ENCODE measurements around the gene IL22RA1. TPM values are rescaled to one million over a fixed set of nuclear protein-coding genes. Genes with fewer than 3 reads are reported as not detected.

The IL22RA1 gene
- total and polyA plus RNA-seq, 9 of the 15 experiments (the other 6 are each of a cell fraction or from before 2014, with no cell fraction given) = not detected

GRCh38 chr1:24082372-24082771, 60.6 kb downstream of the IL22RA1 start:
- H3K27me3 ChIP-seq (ENCODE audit: control insufficient read depth in 2 of 2, insufficient read depth in 2 of 2, low read length in 2 of 2) = peaks cover 46 to 75% of the 10 kb centered on the region in 2 experiments
- in situ Hi-C loops (cut with MboI) (no loop called here), intact Hi-C loops (cut with micrococcal nuclease) (no loop called here)
- POLR2A ChIA-PET = interaction anchor here (1.0 to 1.1 kb wide), 2 partner anchors 20 to 282 kb away, joined by 3 to 6 read pairs; no protein-coding TSS in a partner anchor
- H3K79me2 ChIP-seq (ENCODE audit: control insufficient read depth, insufficient read depth, low read length) = no peaks in the 10 kb centered on the region
- BruUV-seq (replicated peaks) = no TSS peak
- no peaks in the 10 kb centered on the region for H3K4me1 ChIP-seq (replicated peaks in 1 of 2; ENCODE audit: control insufficient read depth in 2 of 2, insufficient read depth in 2 of 2, low read length in 2 of 2)
- no peak for DNase-seq (ENCODE audit: extremely low read depth in 1 of 4, low spot score in 3 of 4)
- FAIRE-seq = no peak
- no peak overlapping the region for H2AFZ ChIP-seq (ENCODE audit: low read depth, low read length)
- no peak overlapping the region for H3K27ac ChIP-seq (ENCODE audit: extremely low read depth, low read depth, low read length)
- H4K20me1 ChIP-seq (replicated peaks; ENCODE audit: control insufficient read depth, insufficient read depth, low read length) = no peaks in the 10 kb centered on the region
- no peaks in the 10 kb centered on the region for H3K9me1 ChIP-seq (ENCODE audit: control insufficient read depth, insufficient read depth, low read length)
- no peaks in the 10 kb centered on the region for H3K9me3 ChIP-seq (replicated peaks; ENCODE audit: control insufficient read depth, insufficient read depth, low read depth, low read length)
- ATAC-seq = no peak
- no peaks in the 10 kb centered on the region for H3K36me3 ChIP-seq (ENCODE audit: control insufficient read depth, insufficient read depth, low read length)
- WGBS (ENCODE audit: insufficient coverage, low coverage, missing lambda C conversion rate) = 4% methylated on average over 8 of the region's 8 CpGs
- H3K9ac ChIP-seq (ENCODE audit: insufficient read depth in 1 of 2, low read depth in 2 of 2, low read length in 2 of 2) = no peak overlapping the region
- CTCF ChIA-PET (ENCODE audit: low intra/inter-chr PET ratio) = no interaction called here
- no peak overlapping the region for H3K4me3 ChIP-seq
- no peak overlapping the region for H3K4me2 ChIP-seq (ENCODE audit: insufficient read depth, low read length)
- TF ChIP-seq ARID3B (CRISPR knock-in tag; IDR thresholded peaks at IDR 0.05; ENCODE audit: borderline replicate concordance) (no peak), THRA (IDR thresholded peaks at IDR 0.05) (no peak), DDX20 (tag; IDR thresholded peaks at IDR 0.05; ENCODE audit: low read depth) (no peak), ZBTB8A (IDR thresholded peaks at IDR 0.05; ENCODE audit: partially characterized antibody) (no peak), TCF15 (CRISPR knock-in tag; IDR thresholded peaks at IDR 0.05) (no peak)
- TF ChIP-seq, protein P1, sequence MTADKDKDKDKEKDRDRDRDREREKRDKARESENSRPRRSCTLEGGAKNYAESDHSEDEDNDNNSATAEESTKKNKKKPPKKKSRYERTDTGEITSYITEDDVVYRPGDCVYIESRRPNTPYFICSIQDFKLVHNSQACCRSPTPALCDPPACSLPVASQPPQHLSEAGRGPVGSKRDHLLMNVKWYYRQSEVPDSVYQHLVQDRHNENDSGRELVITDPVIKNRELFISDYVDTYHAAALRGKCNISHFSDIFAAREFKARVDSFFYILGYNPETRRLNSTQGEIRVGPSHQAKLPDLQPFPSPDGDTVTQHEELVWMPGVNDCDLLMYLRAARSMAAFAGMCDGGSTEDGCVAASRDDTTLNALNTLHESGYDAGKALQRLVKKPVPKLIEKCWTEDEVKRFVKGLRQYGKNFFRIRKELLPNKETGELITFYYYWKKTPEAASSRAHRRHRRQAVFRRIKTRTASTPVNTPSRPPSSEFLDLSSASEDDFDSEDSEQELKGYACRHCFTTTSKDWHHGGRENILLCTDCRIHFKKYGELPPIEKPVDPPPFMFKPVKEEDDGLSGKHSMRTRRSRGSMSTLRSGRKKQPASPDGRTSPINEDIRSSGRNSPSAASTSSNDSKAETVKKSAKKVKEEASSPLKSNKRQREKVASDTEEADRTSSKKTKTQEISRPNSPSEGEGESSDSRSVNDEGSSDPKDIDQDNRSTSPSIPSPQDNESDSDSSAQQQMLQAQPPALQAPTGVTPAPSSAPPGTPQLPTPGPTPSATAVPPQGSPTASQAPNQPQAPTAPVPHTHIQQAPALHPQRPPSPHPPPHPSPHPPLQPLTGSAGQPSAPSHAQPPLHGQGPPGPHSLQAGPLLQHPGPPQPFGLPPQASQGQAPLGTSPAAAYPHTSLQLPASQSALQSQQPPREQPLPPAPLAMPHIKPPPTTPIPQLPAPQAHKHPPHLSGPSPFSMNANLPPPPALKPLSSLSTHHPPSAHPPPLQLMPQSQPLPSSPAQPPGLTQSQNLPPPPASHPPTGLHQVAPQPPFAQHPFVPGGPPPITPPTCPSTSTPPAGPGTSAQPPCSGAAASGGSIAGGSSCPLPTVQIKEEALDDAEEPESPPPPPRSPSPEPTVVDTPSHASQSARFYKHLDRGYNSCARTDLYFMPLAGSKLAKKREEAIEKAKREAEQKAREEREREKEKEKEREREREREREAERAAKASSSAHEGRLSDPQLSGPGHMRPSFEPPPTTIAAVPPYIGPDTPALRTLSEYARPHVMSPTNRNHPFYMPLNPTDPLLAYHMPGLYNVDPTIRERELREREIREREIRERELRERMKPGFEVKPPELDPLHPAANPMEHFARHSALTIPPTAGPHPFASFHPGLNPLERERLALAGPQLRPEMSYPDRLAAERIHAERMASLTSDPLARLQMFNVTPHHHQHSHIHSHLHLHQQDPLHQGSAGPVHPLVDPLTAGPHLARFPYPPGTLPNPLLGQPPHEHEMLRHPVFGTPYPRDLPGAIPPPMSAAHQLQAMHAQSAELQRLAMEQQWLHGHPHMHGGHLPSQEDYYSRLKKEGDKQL (CRISPR knock-in tag; IDR thresholded peaks at IDR 0.05; ENCODE audit: borderline replicate concordance) = no peak
- TF ChIP-seq, protein P2, sequence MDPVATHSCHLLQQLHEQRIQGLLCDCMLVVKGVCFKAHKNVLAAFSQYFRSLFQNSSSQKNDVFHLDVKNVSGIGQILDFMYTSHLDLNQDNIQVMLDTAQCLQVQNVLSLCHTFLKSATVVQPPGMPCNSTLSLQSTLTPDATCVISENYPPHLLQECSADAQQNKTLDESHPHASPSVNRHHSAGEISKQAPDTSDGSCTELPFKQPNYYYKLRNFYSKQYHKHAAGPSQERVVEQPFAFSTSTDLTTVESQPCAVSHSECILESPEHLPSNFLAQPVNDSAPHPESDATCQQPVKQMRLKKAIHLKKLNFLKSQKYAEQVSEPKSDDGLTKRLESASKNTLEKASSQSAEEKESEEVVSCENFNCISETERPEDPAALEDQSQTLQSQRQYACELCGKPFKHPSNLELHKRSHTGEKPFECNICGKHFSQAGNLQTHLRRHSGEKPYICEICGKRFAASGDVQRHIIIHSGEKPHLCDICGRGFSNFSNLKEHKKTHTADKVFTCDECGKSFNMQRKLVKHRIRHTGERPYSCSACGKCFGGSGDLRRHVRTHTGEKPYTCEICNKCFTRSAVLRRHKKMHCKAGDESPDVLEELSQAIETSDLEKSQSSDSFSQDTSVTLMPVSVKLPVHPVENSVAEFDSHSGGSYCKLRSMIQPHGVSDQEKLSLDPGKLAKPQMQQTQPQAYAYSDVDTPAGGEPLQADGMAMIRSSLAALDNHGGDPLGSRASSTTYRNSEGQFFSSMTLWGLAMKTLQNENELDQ (CRISPR knock-in tag; IDR thresholded peaks at IDR 0.05; ENCODE audit: borderline replicate concordance) = no peak
- TF ChIP-seq, protein P3, sequence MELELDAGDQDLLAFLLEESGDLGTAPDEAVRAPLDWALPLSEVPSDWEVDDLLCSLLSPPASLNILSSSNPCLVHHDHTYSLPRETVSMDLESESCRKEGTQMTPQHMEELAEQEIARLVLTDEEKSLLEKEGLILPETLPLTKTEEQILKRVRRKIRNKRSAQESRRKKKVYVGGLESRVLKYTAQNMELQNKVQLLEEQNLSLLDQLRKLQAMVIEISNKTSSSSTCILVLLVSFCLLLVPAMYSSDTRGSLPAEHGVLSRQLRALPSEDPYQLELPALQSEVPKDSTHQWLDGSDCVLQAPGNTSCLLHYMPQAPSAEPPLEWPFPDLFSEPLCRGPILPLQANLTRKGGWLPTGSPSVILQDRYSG (tag; conservative IDR thresholded peaks at IDR 0.05; ENCODE audit: low read depth) = no peak

All from K562 (cell line).